ENCODE measurements around the gene CCDC167. TPM values are rescaled to one million over a fixed set of nuclear protein-coding genes. Genes with fewer than 3 reads are reported as not detected.
A peak's percentile ranks its signal among the peaks of the same experiment; 100 is the strongest.

Gene CCDC167
- total RNA-seq, 2 experiments from 2014 or later, result 48.5 to 54.2 TPM

- H3K4me3 Mint-ChIP-seq, result no peak overlapping the region
- no peaks in the 10 kb centered on the region for H3K36me3 Mint-ChIP-seq
- ATAC-seq (ENCODE audit: low read depth) (no peak), DNase-seq (no peak)
- POLR2A ChIA-PET, result interaction anchor here (1.6 kb wide), 1 partner anchor 21 kb away, joined by 6 read pairs; no protein-coding TSS in a partner anchor
- no peaks in the 10 kb centered on the region for H3K9me3 Mint-ChIP-seq
- H3K27ac Mint-ChIP-seq, result no peak overlapping the region
- H3K4me1 Mint-ChIP-seq, result peaks cover 3% of the 10 kb centered on the region
- peaks cover 28% of the 10 kb centered on the region for H3K27me3 Mint-ChIP-seq
Observed at GRCh38 chr6:37537548-37537947, 37.9 kb upstream of the CCDC167 start.

- Mint-ChIP-seq H3K9me3 (no peaks in the 10 kb centered on the region), H3K27me3 (peaks cover 30% of the 10 kb centered on the region), H3K4me1 (peaks cover 3% of the 10 kb centered on the region), H3K36me3 (no peaks in the 10 kb centered on the region), H3K4me3 (peak overlapping the region; percentile 72), H3K27ac (no peak overlapping the region)
- POLR2A ChIA-PET, result interaction anchor here (0.9 to 1.6 kb wide), 3 partner anchors 11 to 104 kb away, joined by 3 to 6 read pairs (median 3); partner anchors contain the start of gene CMTR1
- no peak for ATAC-seq (ENCODE audit: low read depth)
- no peak for DNase-seq
Observed at GRCh38 chr6:37536491-37537190, 36.9 kb upstream of the CCDC167 start.

- no peaks in the 10 kb centered on the region for H3K9me3 Mint-ChIP-seq
- peaks cover 31% of the 10 kb centered on the region for H3K27me3 Mint-ChIP-seq
- ATAC-seq (ENCODE audit: low read depth), result peak; percentile 61
- H3K36me3 Mint-ChIP-seq, result no peaks in the 10 kb centered on the region
- POLR2A ChIA-PET, result interaction anchor here (0.9 kb wide), 2 partner anchors 11 to 103 kb away, joined by 3 read pairs; partner anchors contain the start of gene CMTR1
- peaks cover 3% of the 10 kb centered on the region for H3K4me1 Mint-ChIP-seq
- H3K27ac Mint-ChIP-seq, result no peak overlapping the region
- DNase-seq, result peak; percentile 48
- peak overlapping the region; percentile 72 for H3K4me3 Mint-ChIP-seq
Observed at GRCh38 chr6:37535759-37536490, 36.2 kb upstream of the CCDC167 start.

- no peak overlapping the region for H3K27ac Mint-ChIP-seq
- DNase-seq (no peak), ATAC-seq (ENCODE audit: low read depth) (no peak)
- H3K4me3 Mint-ChIP-seq, result peak overlapping the region; percentile 72
- H3K9me3 Mint-ChIP-seq, result no peaks in the 10 kb centered on the region
- POLR2A ChIA-PET, result interaction anchor here (0.9 kb wide), 1 partner anchor 12 kb away, joined by 3 read pairs; no protein-coding TSS in a partner anchor
- peaks cover 31% of the 10 kb centered on the region for H3K27me3 Mint-ChIP-seq
- H3K36me3 Mint-ChIP-seq, result no peaks in the 10 kb centered on the region
- peaks cover 3% of the 10 kb centered on the region for H3K4me1 Mint-ChIP-seq
Observed at GRCh38 chr6:37535428-37535758, 35.7 kb upstream of the CCDC167 start.

GRCh38 chr6:37534893-37535292, 35.2 kb upstream of the CCDC167 start:
- ATAC-seq (ENCODE audit: low read depth) (no peak), DNase-seq (no peak)
- peaks cover 3% of the 10 kb centered on the region for H3K4me1 Mint-ChIP-seq
- peaks cover 31% of the 10 kb centered on the region for H3K27me3 Mint-ChIP-seq
- H3K9me3 Mint-ChIP-seq, result no peaks in the 10 kb centered on the region
- no peak overlapping the region for H3K4me3 Mint-ChIP-seq
- H3K36me3 Mint-ChIP-seq, result no peaks in the 10 kb centered on the region
- POLR2A ChIA-PET, result interaction anchor here (0.6 kb wide), 1 partner anchor 129 kb away, joined by 3 read pairs; no protein-coding TSS in a partner anchor
- H3K27ac Mint-ChIP-seq, result no peak overlapping the region

- POLR2A ChIA-PET, result interaction anchor here (1.0 kb wide), 1 partner anchor 41 kb away, joined by 3 read pairs; no protein-coding TSS in a partner anchor
- Mint-ChIP-seq H3K4me3 (no peak overlapping the region), H3K27me3 (peaks cover 29% of the 10 kb centered on the region), H3K27ac (no peak overlapping the region), H3K9me3 (no peaks in the 10 kb centered on the region), H3K4me1 (peaks cover 3% of the 10 kb centered on the region), H3K36me3 (no peaks in the 10 kb centered on the region)
- DNase-seq (no peak), ATAC-seq (ENCODE audit: low read depth) (no peak)
Observed at GRCh38 chr6:37532122-37532521, 32.4 kb upstream of the CCDC167 start.

GRCh38 chr6:37531437-37532036, 31.8 kb upstream of the CCDC167 start:
- POLR2A ChIA-PET, result interaction anchor here (1.0 kb wide), 1 partner anchor 41 kb away, joined by 3 read pairs; no protein-coding TSS in a partner anchor
- no peaks in the 10 kb centered on the region for H3K9me3 Mint-ChIP-seq
- H3K36me3 Mint-ChIP-seq, result no peaks in the 10 kb centered on the region
- no peak for DNase-seq
- no peak overlapping the region for H3K27ac Mint-ChIP-seq
- peaks cover 3% of the 10 kb centered on the region for H3K4me1 Mint-ChIP-seq
- ATAC-seq (ENCODE audit: low read depth), result no peak
- peaks cover 32% of the 10 kb centered on the region for H3K27me3 Mint-ChIP-seq
- no peak overlapping the region for H3K4me3 Mint-ChIP-seq

GRCh38 chr6:37531026-37531425, 31.3 kb upstream of the CCDC167 start:
- ATAC-seq (ENCODE audit: low read depth) (no peak), DNase-seq (no peak)
- POLR2A ChIA-PET, result interaction anchor here (1.0 kb wide), 1 partner anchor 40 kb away, joined by 3 read pairs; no protein-coding TSS in a partner anchor
- no peaks in the 10 kb centered on the region for H3K36me3 Mint-ChIP-seq
- H3K4me3 Mint-ChIP-seq, result no peak overlapping the region
- H3K9me3 Mint-ChIP-seq, result no peaks in the 10 kb centered on the region
- peaks cover 31% of the 10 kb centered on the region for H3K27me3 Mint-ChIP-seq
- H3K27ac Mint-ChIP-seq, result no peak overlapping the region
- H3K4me1 Mint-ChIP-seq, result peaks cover 5% of the 10 kb centered on the region

- peaks cover 3% of the 10 kb centered on the region for H3K4me1 Mint-ChIP-seq
- no peaks in the 10 kb centered on the region for H3K36me3 Mint-ChIP-seq
- H3K27me3 Mint-ChIP-seq, result peaks cover 25% of the 10 kb centered on the region
- DNase-seq (no peak), ATAC-seq (ENCODE audit: low read depth) (no peak)
- H3K27ac Mint-ChIP-seq, result no peak overlapping the region
- POLR2A ChIA-PET, result no interaction called here
- no peaks in the 10 kb centered on the region for H3K9me3 Mint-ChIP-seq
- H3K4me3 Mint-ChIP-seq, result no peak overlapping the region
Observed at GRCh38 chr6:37530297-37530696, 30.6 kb upstream of the CCDC167 start.

- POLR2A ChIA-PET, result interaction anchor here (1.5 kb wide), 1 partner anchor 29 kb away, joined by 5 read pairs; the partner anchor contains the start of gene CCDC167
- H3K4me3 Mint-ChIP-seq, result no peak overlapping the region
- no peaks in the 10 kb centered on the region for H3K36me3 Mint-ChIP-seq
- H3K27ac Mint-ChIP-seq, result no peak overlapping the region
- H3K4me1 Mint-ChIP-seq, result peaks cover 5% of the 10 kb centered on the region
- DNase-seq, result no peak
- H3K27me3 Mint-ChIP-seq, result peaks cover 14% of the 10 kb centered on the region
- ATAC-seq (ENCODE audit: low read depth), result no peak
- no peaks in the 10 kb centered on the region for H3K9me3 Mint-ChIP-seq
Observed at GRCh38 chr6:37528541-37528940, 28.8 kb upstream of the CCDC167 start.

GRCh38 chr6:37525460-37526357, 26.0 kb upstream of the CCDC167 start:
- no peaks in the 10 kb centered on the region for H3K9me3 Mint-ChIP-seq
- H3K36me3 Mint-ChIP-seq, result no peaks in the 10 kb centered on the region
- no peak overlapping the region for H3K27ac Mint-ChIP-seq
- no peak for DNase-seq
- ATAC-seq (ENCODE audit: low read depth), result no peak
- H3K4me3 Mint-ChIP-seq, result no peak overlapping the region
- POLR2A ChIA-PET, result no interaction called here
- peaks cover 7% of the 10 kb centered on the region for H3K27me3 Mint-ChIP-seq
- H3K4me1 Mint-ChIP-seq, result peaks cover 17% of the 10 kb centered on the region

GRCh38 chr6:37524970-37525318, 25.3 kb upstream of the CCDC167 start:
- H3K36me3 Mint-ChIP-seq, result no peaks in the 10 kb centered on the region
- no peak overlapping the region for H3K27ac Mint-ChIP-seq
- peaks cover 19% of the 10 kb centered on the region for H3K4me1 Mint-ChIP-seq
- DNase-seq (no peak), ATAC-seq (ENCODE audit: low read depth) (no peak)
- H3K9me3 Mint-ChIP-seq, result no peaks in the 10 kb centered on the region
- H3K27me3 Mint-ChIP-seq, result peaks cover 7% of the 10 kb centered on the region
- H3K4me3 Mint-ChIP-seq, result no peak overlapping the region
- POLR2A ChIA-PET, result no interaction called here
